GM21381 (cell line): Measurements from ENCODE around the gene M1AP.
A peak's percentile ranks its signal among the peaks of the same experiment; 100 is the strongest.
"Not testable (repeated sequence)": the region's sequence is repeated elsewhere in the genome, so short reads cannot be mapped to it uniquely, and the experiment has no call there.

Experiments used
- ATAC-seq: cut with Tn5 transposase; IDR thresholded peaks from one replicate; pipeline ENCODE4 v1.9.1; 2021; ENCODE audit warnings: mild to moderate bottlenecking, moderate library complexity; ENCODE audit not compliant: unreplicated experiment

M1AP gene

GRCh38 chr2:74653985-74654882 lies 6.1 kb upstream of the M1AP start, which contains the start of gene SEMA4F:
SEMA4F (plus strand) TSS chr2:74654247; CDS start chr2:74654377, 130 bp downstream.
- peak; percentile 100 for ATAC-seq

GRCh38 chr2:74653589-74653984 lies 5.5 kb upstream of the M1AP start:
- peak; percentile 20 for ATAC-seq

- ATAC-seq: no peak
Measured at GRCh38 chr2:74646834-74647482, 1.2 kb downstream of the M1AP start.

GRCh38 chr2:74646201-74646600 lies 1.9 kb downstream of the M1AP start:
- no peak for ATAC-seq

- no peak for ATAC-seq
Measured at GRCh38 chr2:74645344-74645743, 2.8 kb downstream of the M1AP start.

GRCh38 chr2:74639550-74639949 lies 8.6 kb downstream of the M1AP start:
- ATAC-seq: no peak

- ATAC-seq: no peak
Measured at GRCh38 chr2:74632939-74633312, 15.2 kb downstream of the M1AP start.

GRCh38 chr2:74632209-74632938 lies 15.8 kb downstream of the M1AP start:
- no peak for ATAC-seq

- not testable (repeated sequence) for ATAC-seq
Measured at GRCh38 chr2:74630454-74630853, 17.7 kb downstream of the M1AP start.

GRCh38 chr2:74628538-74629105 lies 19.5 kb downstream of the M1AP start:
- ATAC-seq: no peak

- ATAC-seq: no peak
Measured at GRCh38 chr2:74625658-74626425, 22.3 kb downstream of the M1AP start.

GRCh38 chr2:74620671-74621070 lies 27.5 kb downstream of the M1AP start:
- ATAC-seq: no peak

GRCh38 chr2:74619651-74620297 lies 28.4 kb downstream of the M1AP start:
- ATAC-seq: no peak

GRCh38 chr2:74618410-74619083 lies 29.6 kb downstream of the M1AP start:
- no peak for ATAC-seq

GRCh38 chr2:74617122-74617521 lies 31.0 kb downstream of the M1AP start:
- ATAC-seq: no peak

- ATAC-seq: no peak
Measured at GRCh38 chr2:74606927-74607326, 41.2 kb downstream of the M1AP start.

- ATAC-seq: no peak
Measured at GRCh38 chr2:74603282-74604000, 44.7 kb downstream of the M1AP start.

- ATAC-seq: no peak
Measured at GRCh38 chr2:74602586-74603281, 45.4 kb downstream of the M1AP start.
